ENCODE measurements around the gene NEURL1B.

GRCh38 chr5:172634106-172634899 lies 6.8 kb upstream of the NEURL1B start:
- no peak for TF ChIP-seq CTCF (IDR thresholded peaks at IDR 0.05; ENCODE audit: low read depth, low read length, missing input control)
- no peak for TF ChIP-seq EGR1 (IDR thresholded peaks at IDR 0.05; ENCODE audit: low read depth in 2 of 2)
- no peak for TF ChIP-seq TAF1 (conservative IDR thresholded peaks at IDR 0.05)
- TF ChIP-seq MAX (IDR thresholded peaks at IDR 0.05), result no peak
- TF ChIP-seq GABPA (IDR thresholded peaks at IDR 0.05 in 1 of 2, conservative IDR thresholded peaks at IDR 0.05 in 1 of 2), result no peak
